Testis (tissue), 2 donors: Measurements from ENCODE around the gene FPR3.
A peak's percentile ranks its signal among the peaks of the same experiment; 100 is the strongest.

Source experiments
- POLR2A ChIP-seq: fragments of 450-650 bp; IDR thresholded peaks from one replicate; pipeline ENCODE4 v1.6.1; 2017; ENCODE audit warnings: antibody characterized with exemption, mild to moderate bottlenecking, moderate library complexity
- TF ChIP-seq, protein P1 (sequence below), 3 experiments: fragments of 450-650 bp in 2 of 3; fragments of 200-600 bp in 1 of 3; sonication (generic) in 1 of 3; IDR thresholded peaks; one replicate each; pipeline ENCODE4 v1.5.1; 2016 to 2019; ENCODE audit warnings: antibody characterized with exemption in 3 of 3, mild to moderate bottlenecking in 2 of 3, moderate library complexity in 1 of 3

DNA sequence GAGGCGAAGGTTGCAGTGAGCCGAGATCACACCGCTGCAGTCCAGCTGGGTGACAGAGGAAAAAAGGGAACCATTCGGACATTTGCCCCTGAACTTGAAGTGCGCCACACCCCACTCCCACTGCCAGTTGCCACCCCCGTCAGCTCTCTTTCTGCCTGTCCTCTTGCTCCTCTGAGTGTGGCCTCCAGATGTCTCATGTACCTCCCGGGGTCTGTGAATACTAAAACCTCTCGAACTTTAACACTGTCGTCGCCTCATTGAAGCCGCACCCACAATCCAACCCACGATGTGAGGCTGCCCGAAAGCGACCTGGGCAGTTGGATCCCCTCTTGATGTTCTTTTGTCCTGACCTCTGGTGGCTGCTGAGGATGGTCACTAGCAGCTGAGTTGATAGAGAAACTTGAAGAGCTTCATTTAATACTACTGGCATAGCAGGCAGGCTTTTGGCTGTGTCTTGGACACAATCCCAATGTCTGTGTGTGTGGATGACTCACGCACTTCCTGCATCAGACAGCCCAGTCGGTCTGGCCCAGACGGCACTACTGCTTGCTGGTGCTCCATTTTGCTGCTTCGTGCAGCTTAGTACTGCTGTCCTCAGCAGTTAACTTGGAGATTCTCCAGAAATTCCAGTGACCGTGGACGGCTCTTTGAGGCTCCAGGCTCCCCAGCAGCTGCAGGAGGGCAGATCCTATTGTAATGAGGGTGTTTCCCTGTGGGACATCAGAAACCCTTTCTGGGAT is 4.2 kb downstream of the FPR3 start:
- no peak for TF ChIP-seq POLR2A
- TF ChIP-seq, protein P1, sequence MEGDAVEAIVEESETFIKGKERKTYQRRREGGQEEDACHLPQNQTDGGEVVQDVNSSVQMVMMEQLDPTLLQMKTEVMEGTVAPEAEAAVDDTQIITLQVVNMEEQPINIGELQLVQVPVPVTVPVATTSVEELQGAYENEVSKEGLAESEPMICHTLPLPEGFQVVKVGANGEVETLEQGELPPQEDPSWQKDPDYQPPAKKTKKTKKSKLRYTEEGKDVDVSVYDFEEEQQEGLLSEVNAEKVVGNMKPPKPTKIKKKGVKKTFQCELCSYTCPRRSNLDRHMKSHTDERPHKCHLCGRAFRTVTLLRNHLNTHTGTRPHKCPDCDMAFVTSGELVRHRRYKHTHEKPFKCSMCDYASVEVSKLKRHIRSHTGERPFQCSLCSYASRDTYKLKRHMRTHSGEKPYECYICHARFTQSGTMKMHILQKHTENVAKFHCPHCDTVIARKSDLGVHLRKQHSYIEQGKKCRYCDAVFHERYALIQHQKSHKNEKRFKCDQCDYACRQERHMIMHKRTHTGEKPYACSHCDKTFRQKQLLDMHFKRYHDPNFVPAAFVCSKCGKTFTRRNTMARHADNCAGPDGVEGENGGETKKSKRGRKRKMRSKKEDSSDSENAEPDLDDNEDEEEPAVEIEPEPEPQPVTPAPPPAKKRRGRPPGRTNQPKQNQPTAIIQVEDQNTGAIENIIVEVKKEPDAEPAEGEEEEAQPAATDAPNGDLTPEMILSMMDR (IDR thresholded peaks at IDR 0.05) = peak in 1 of 3 experiments; percentile 1
